ENCODE results near the gene PIM3. TPM values are rescaled to one million over a fixed set of nuclear protein-coding genes. Genes with fewer than 3 reads are reported as not detected.
A peak's percentile ranks its signal among the peaks of the same experiment; 100 is the strongest.

Gene PIM3
- total RNA-seq, 2 donors from 2014 or later: 57.3 to 98.9 TPM

- TF ChIP-seq POLR2A (IDR thresholded peaks at IDR 0.05) (no peak), CTCF (IDR thresholded peaks at IDR 0.05) (peak in 1 of 7 experiments; percentile 14)
- Histone ChIP-seq H3K4me1 (peaks cover 95% of the 10 kb centered on the region), H3K9me3 (no peaks in the 10 kb centered on the region), H3K4me3 (no peak overlapping the region), H3K27ac (peak overlapping the region; percentile 59 to 96 (median 82)), H3K36me3 (replicated peaks in 1 of 2; ENCODE audit: insufficient read depth in 1 of 2, low read depth in 2 of 2) (peaks cover 8 to 10% of the 10 kb centered on the region in 2 donors), H3K27me3 (no peaks in the 10 kb centered on the region)
- peak; percentile 3 for ATAC-seq
- intact Hi-C loops (cut with DNase I): no loop called here
- 52 to 62% methylated on average over 15 to 36 of the region's 36 CpGs for WGBS, 2 donors
- peak; percentile 38 to 76 (median 48) for DNase-seq
These were observed 6.5 kb downstream of the PIM3 start for GRCh38 chr22:49966774-49967705.

GRCh38 chr22:49967706-49968208 lies 7.2 kb downstream of the PIM3 start:
- peaks cover 92% of the 10 kb centered on the region for H3K4me1 ChIP-seq
- H3K4me3 ChIP-seq: no peak overlapping the region
- H3K9me3 ChIP-seq: no peaks in the 10 kb centered on the region
- intact Hi-C loops (cut with DNase I): no loop called here
- DNase-seq (peak; percentile 70 to 83 (median 75)), ATAC-seq (peak; percentile 25)
- WGBS, 2 donors: 32 to 55% methylated on average over 6 to 18 of the region's 18 CpGs
- peak overlapping the region; percentile 59 to 96 (median 82) for H3K27ac ChIP-seq
- TF ChIP-seq POLR2A (IDR thresholded peaks at IDR 0.05) (no peak), CTCF (IDR thresholded peaks at IDR 0.05) (no peak)
- H3K27me3 ChIP-seq: no peaks in the 10 kb centered on the region
- peaks cover 7 to 8% of the 10 kb centered on the region in 2 donors for H3K36me3 ChIP-seq (replicated peaks in 1 of 2; ENCODE audit: insufficient read depth in 1 of 2, low read depth in 2 of 2)

- H3K9me3 ChIP-seq: no peaks in the 10 kb centered on the region
- H3K4me1 ChIP-seq: peaks cover 85% of the 10 kb centered on the region
- DNase-seq (peak in 2 of 4 donors; percentile 6 to 27), ATAC-seq (no peak)
- H3K36me3 ChIP-seq (replicated peaks in 1 of 2; ENCODE audit: insufficient read depth in 1 of 2, low read depth in 2 of 2): peaks cover under 1 to 5% of the 10 kb centered on the region in 2 donors
- intact Hi-C loops (cut with DNase I): no loop called here
- peak overlapping the region; percentile 59 to 96 (median 82) for H3K27ac ChIP-seq
- H3K27me3 ChIP-seq: no peaks in the 10 kb centered on the region
- no peak for TF ChIP-seq POLR2A (IDR thresholded peaks at IDR 0.05)
- no peak for TF ChIP-seq CTCF (IDR thresholded peaks at IDR 0.05)
- 93 to 98% methylated on average over 7 of the region's 11 CpGs for WGBS, 2 donors
- no peak overlapping the region for H3K4me3 ChIP-seq
These were observed 7.8 kb downstream of the PIM3 start for GRCh38 chr22:49968313-49968830.

- H3K4me3 ChIP-seq: no peak overlapping the region
- peak overlapping the region in 1 of 4 donors; percentile 46 for H3K27ac ChIP-seq
- H3K27me3 ChIP-seq: no peaks in the 10 kb centered on the region
- intact Hi-C loops (cut with DNase I): no loop called here
- H3K36me3 ChIP-seq (replicated peaks in 1 of 2; ENCODE audit: insufficient read depth in 1 of 2, low read depth in 2 of 2): peaks cover 0 to 2% of the 10 kb centered on the region in 2 donors
- 95 to 100% methylated on average over 2 to 14 of the region's 16 CpGs for WGBS, 2 donors
- H3K4me1 ChIP-seq: peaks cover 79% of the 10 kb centered on the region
- DNase-seq (peak in 2 of 4 donors; percentile 22 to 28), ATAC-seq (no peak)
- TF ChIP-seq POLR2A (IDR thresholded peaks at IDR 0.05) (no peak), CTCF (IDR thresholded peaks at IDR 0.05) (no peak)
- no peaks in the 10 kb centered on the region for H3K9me3 ChIP-seq
These were observed 8.5 kb downstream of the PIM3 start for GRCh38 chr22:49968831-49969661.
